Measurements from ENCODE around the gene QRICH2. TPM values are rescaled to one million over a fixed set of nuclear protein-coding genes. Genes with fewer than 3 reads are reported as not detected.
A peak's percentile ranks its signal among the peaks of the same experiment; 100 is the strongest.

Gene QRICH2
- total and polyA plus RNA-seq, 10 donors: 1.3 to 3.1 (median 2.6) TPM

- no peak for DNase-seq
- Histone ChIP-seq H3K36me3 (peaks cover 0 to 92% (median 49%) of the 10 kb centered on the region in 6 donors), H3K27me3 (replicated peaks in 1 of 7) (no peaks in the 10 kb centered on the region), H3K27ac (peak overlapping the region in 7 of 8 donors; percentile 23 to 83 (median 57)), H3K4me3 (peak overlapping the region in 1 of 8 donors; percentile 25), H3K4me1 (peaks cover 0 to 19% (median 5%) of the 10 kb centered on the region in 6 donors), H3K9me3 (no peaks in the 10 kb centered on the region)
- 45 to 73% (median 69%) methylated on average over 6 of the region's 6 CpGs for WGBS, 5 donors
- TF ChIP-seq POLR2A (IDR thresholded peaks at IDR 0.05) (no peak), POLR2AphosphoS5 (IDR thresholded peaks at IDR 0.05) (no peak)
- intact Hi-C loops (cut with DNase I; ENCODE audit: low total_unique reads): no loop called here
Measured at GRCh38 chr17:76327696-76328095, 19.6 kb upstream of the QRICH2 start.

GRCh38 chr17:76326306-76326705, 18.2 kb upstream of the QRICH2 start:
- Histone ChIP-seq H3K27me3 (replicated peaks in 1 of 7) (no peaks in the 10 kb centered on the region), H3K9me3 (no peaks in the 10 kb centered on the region), H3K4me3 (no peak overlapping the region), H3K27ac (peak overlapping the region in 3 of 8 donors; percentile 18 to 83 (median 70)), H3K4me1 (peaks cover 0 to 14% (median 5%) of the 10 kb centered on the region in 6 donors), H3K36me3 (peaks cover 0 to 95% (median 52%) of the 10 kb centered on the region in 6 donors)
- TF ChIP-seq POLR2AphosphoS5 (IDR thresholded peaks at IDR 0.05): no peak
- 76 to 91% (median 79%) methylated on average over 1 of the region's 1 CpG for WGBS, 5 donors
- no peak for DNase-seq
- intact Hi-C loops (cut with DNase I; ENCODE audit: low total_unique reads): no loop called here

GRCh38 chr17:76318586-76318985, 10.5 kb upstream of the QRICH2 start:
- DNase-seq: no peak
- H3K27me3 ChIP-seq (replicated peaks in 1 of 7): no peaks in the 10 kb centered on the region
- WGBS, 5 donors: 92 to 97% (median 94%) methylated on average over 3 of the region's 3 CpGs
- intact Hi-C loops (cut with DNase I; ENCODE audit: low total_unique reads): no loop called here
- H3K9me3 ChIP-seq: no peaks in the 10 kb centered on the region
- H3K4me3 ChIP-seq: no peak overlapping the region
- H3K4me1 ChIP-seq: peaks cover 0 to 7% (median 0%) of the 10 kb centered on the region in 6 donors
- H3K27ac ChIP-seq: no peak overlapping the region
- H3K36me3 ChIP-seq: peaks cover 0 to 88% (median 31%) of the 10 kb centered on the region in 6 donors
- TF ChIP-seq POLR2AphosphoS5 (IDR thresholded peaks at IDR 0.05) (no peak), POLR2A (IDR thresholded peaks at IDR 0.05) (no peak), CTCF (IDR thresholded peaks at IDR 0.05 in 8 of 11, conservative IDR thresholded peaks at IDR 0.05 in 3 of 11) (no peak)

- Histone ChIP-seq H3K27me3 (replicated peaks in 1 of 7) (no peaks in the 10 kb centered on the region), H3K4me3 (no peak overlapping the region), H3K27ac (no peak overlapping the region), H3K4me1 (peaks cover 0 to 7% (median 0%) of the 10 kb centered on the region in 6 donors), H3K9me3 (no peaks in the 10 kb centered on the region), H3K36me3 (peaks cover 0 to 88% (median 38%) of the 10 kb centered on the region in 6 donors)
- intact Hi-C loops (cut with DNase I; ENCODE audit: low total_unique reads): no loop called here
- 85 to 91% (median 89%) methylated on average over 2 of the region's 2 CpGs for WGBS, 5 donors
- no peak for DNase-seq
- no peak for TF ChIP-seq CTCF (IDR thresholded peaks at IDR 0.05 in 8 of 11, conservative IDR thresholded peaks at IDR 0.05 in 3 of 11)
- no peak for TF ChIP-seq POLR2A (IDR thresholded peaks at IDR 0.05)
- TF ChIP-seq POLR2AphosphoS5 (IDR thresholded peaks at IDR 0.05): no peak
Measured at GRCh38 chr17:76317535-76317934, 9.5 kb upstream of the QRICH2 start.

GRCh38 chr17:76314392-76315227, 6.5 kb upstream of the QRICH2 start:
- 81 to 94% (median 85%) methylated on average over 15 of the region's 15 CpGs for WGBS, 5 donors
- H3K9me3 ChIP-seq: no peaks in the 10 kb centered on the region
- TF ChIP-seq POLR2A (IDR thresholded peaks at IDR 0.05) (no peak), POLR2AphosphoS5 (IDR thresholded peaks at IDR 0.05) (no peak), CTCF (IDR thresholded peaks at IDR 0.05 in 8 of 11, conservative IDR thresholded peaks at IDR 0.05 in 3 of 11) (no peak)
- no peak for DNase-seq
- intact Hi-C loops (cut with DNase I; ENCODE audit: low total_unique reads): no loop called here
- no peak overlapping the region for H3K27ac ChIP-seq
- H3K4me3 ChIP-seq: no peak overlapping the region
- peaks cover 0 to 7% (median 0%) of the 10 kb centered on the region in 6 donors for H3K4me1 ChIP-seq
- no peaks in the 10 kb centered on the region for H3K27me3 ChIP-seq (replicated peaks in 1 of 7)
- peaks cover 0 to 89% (median 47%) of the 10 kb centered on the region in 6 donors for H3K36me3 ChIP-seq

All from spleen (tissue), 11 donors.